ENCODE measurements around the gene TAL1. TPM values are rescaled to one million over a fixed set of nuclear protein-coding genes. Genes with fewer than 3 reads are reported as not detected.

Gene TAL1
- total and polyA plus RNA-seq, 2 donors (not counting 1 experiment from before 2014, with no cell fraction given), result 0.01 TPM; not detected in 1

GRCh38 chr1:47182676-47183235, 49.3 kb downstream of the TAL1 start:
- Histone ChIP-seq H3K9ac (ENCODE audit: insufficient read depth, low read length) (no peak overlapping the region), H3K27me3 (ENCODE audit: control insufficient read depth, insufficient read depth, low read length) (no peaks in the 10 kb centered on the region), H3K79me2 (ENCODE audit: control insufficient read depth, insufficient read depth, low read length) (no peaks in the 10 kb centered on the region), H3K4me3 (replicated peaks in 1 of 4; ENCODE audit: control extremely low read depth in 1 of 4, insufficient read depth in 1 of 4, low read depth in 3 of 4, low read length in 4 of 4) (no peak overlapping the region), H3K36me3 (ENCODE audit: control insufficient read depth, insufficient read depth, low read length) (no peaks in the 10 kb centered on the region), H4K20me1 (ENCODE audit: control insufficient read depth, extremely low read depth, insufficient read depth, low read length) (no peaks in the 10 kb centered on the region), H3K4me2 (ENCODE audit: extremely low read depth, insufficient read depth, low read length) (no peak overlapping the region), H3K27ac (ENCODE audit: insufficient read depth, low read length) (no peak overlapping the region), H3K4me1 (ENCODE audit: control insufficient read depth, extremely low read depth, insufficient read depth, low read length) (no peaks in the 10 kb centered on the region), H3K9me3 (ENCODE audit: control insufficient read depth, insufficient read depth, low read depth, low read length) (no peaks in the 10 kb centered on the region), H2AFZ (ENCODE audit: low read length) (no peak overlapping the region)
- TF ChIP-seq CTCF (conservative IDR thresholded peaks at IDR 0.05 in 1 of 2, IDR thresholded peaks at IDR 0.05 in 1 of 2; ENCODE audit: low read depth in 1 of 2, low read length in 2 of 2) (no peak), EZH2 (IDR thresholded peaks at IDR 0.05; ENCODE audit: low read length, missing control alignments) (no peak)
- DNase-seq (ENCODE audit: low read depth in 2 of 2), result no peak

GRCh38 chr1:47181955-47182675, 49.9 kb downstream of the TAL1 start:
- H3K4me1 ChIP-seq (ENCODE audit: control insufficient read depth, extremely low read depth, insufficient read depth, low read length), result no peaks in the 10 kb centered on the region
- H3K9ac ChIP-seq (ENCODE audit: insufficient read depth, low read length), result no peak overlapping the region
- no peak overlapping the region for H3K4me2 ChIP-seq (ENCODE audit: extremely low read depth, insufficient read depth, low read length)
- H3K36me3 ChIP-seq (ENCODE audit: control insufficient read depth, insufficient read depth, low read length), result no peaks in the 10 kb centered on the region
- TF ChIP-seq EZH2 (IDR thresholded peaks at IDR 0.05; ENCODE audit: low read length, missing control alignments) (no peak), CTCF (conservative IDR thresholded peaks at IDR 0.05 in 1 of 2, IDR thresholded peaks at IDR 0.05 in 1 of 2; ENCODE audit: low read depth in 1 of 2, low read length in 2 of 2) (no peak)
- H2AFZ ChIP-seq (ENCODE audit: low read length), result no peak overlapping the region
- no peaks in the 10 kb centered on the region for H3K27me3 ChIP-seq (ENCODE audit: control insufficient read depth, insufficient read depth, low read length)
- no peak overlapping the region for H3K4me3 ChIP-seq (replicated peaks in 1 of 4; ENCODE audit: control extremely low read depth in 1 of 4, insufficient read depth in 1 of 4, low read depth in 3 of 4, low read length in 4 of 4)
- H3K9me3 ChIP-seq (ENCODE audit: control insufficient read depth, insufficient read depth, low read depth, low read length), result no peaks in the 10 kb centered on the region
- no peak overlapping the region for H3K27ac ChIP-seq (ENCODE audit: insufficient read depth, low read length)
- DNase-seq (ENCODE audit: low read depth in 2 of 2), result peak; percentile 36 to 68
- H3K79me2 ChIP-seq (ENCODE audit: control insufficient read depth, insufficient read depth, low read length), result no peaks in the 10 kb centered on the region
- no peaks in the 10 kb centered on the region for H4K20me1 ChIP-seq (ENCODE audit: control insufficient read depth, extremely low read depth, insufficient read depth, low read length)

GRCh38 chr1:47181095-47181954, 50.7 kb downstream of the TAL1 start:
- Histone ChIP-seq H3K36me3 (ENCODE audit: control insufficient read depth, insufficient read depth, low read length) (no peaks in the 10 kb centered on the region), H3K4me1 (ENCODE audit: control insufficient read depth, extremely low read depth, insufficient read depth, low read length) (no peaks in the 10 kb centered on the region), H4K20me1 (ENCODE audit: control insufficient read depth, extremely low read depth, insufficient read depth, low read length) (no peaks in the 10 kb centered on the region), H3K9me3 (ENCODE audit: control insufficient read depth, insufficient read depth, low read depth, low read length) (no peaks in the 10 kb centered on the region), H3K27me3 (ENCODE audit: control insufficient read depth, insufficient read depth, low read length) (no peaks in the 10 kb centered on the region), H3K4me2 (ENCODE audit: extremely low read depth, insufficient read depth, low read length) (no peak overlapping the region), H3K4me3 (replicated peaks in 1 of 4; ENCODE audit: control extremely low read depth in 1 of 4, insufficient read depth in 1 of 4, low read depth in 3 of 4, low read length in 4 of 4) (no peak overlapping the region), H3K9ac (ENCODE audit: insufficient read depth, low read length) (no peak overlapping the region), H3K79me2 (ENCODE audit: control insufficient read depth, insufficient read depth, low read length) (no peaks in the 10 kb centered on the region), H3K27ac (ENCODE audit: insufficient read depth, low read length) (no peak overlapping the region), H2AFZ (ENCODE audit: low read length) (no peak overlapping the region)
- TF ChIP-seq CTCF (conservative IDR thresholded peaks at IDR 0.05 in 1 of 2, IDR thresholded peaks at IDR 0.05 in 1 of 2; ENCODE audit: low read depth in 1 of 2, low read length in 2 of 2) (no peak), EZH2 (IDR thresholded peaks at IDR 0.05; ENCODE audit: low read length, missing control alignments) (no peak)
- DNase-seq (ENCODE audit: low read depth in 2 of 2), result no peak

Data from fibroblast of lung (primary cell).